HCT116 (cell line): ENCODE results near the gene CELF4. TPM values are rescaled to one million over a fixed set of nuclear protein-coding genes. Genes with fewer than 3 reads are reported as not detected.

Experiments
- ATAC-seq: fragments of 200-7000 bp; cut with Tn5 transposase; 2 replicates; pipeline ENCODE4 v1.9.1; 2020; ENCODE audit warnings: mild to moderate bottlenecking, moderate library complexity
- BruUV-seq: library from RNA; stranded (reverse); fragments of 400-500 nt; replicated peaks from 2 replicates; lab custom pipeline; 2021; lab: Mats Ljungman, UMichigan
- CTCF ChIA-PET: fragments of 300-600 bp; sonication (Branson Sonifier 250); formaldehyde crosslinking; loops from one replicate; lab custom pipeline; 2021; ENCODE audit warnings: antibody characterized with exemption; lab: Charles Lee
- POLR2A ChIA-PET: fragments of 300-600, 350-600 bp; sonication (Branson Sonifier 250); formaldehyde crosslinking; loops from one replicate; lab custom pipeline; 2021; ENCODE audit warnings: antibody characterized with exemption; lab: Charles Lee
- RAD21 ChIA-PET, 2 experiments: fragments of 300-600 bp; sonication (Branson Sonifier 250); formaldehyde crosslinking; loops; one replicate each; lab custom pipeline; 2023; ENCODE audit warnings: low total read pairs in 2 of 2; ENCODE audit not compliant: uncharacterized antibody in 2 of 2, unreplicated experiment in 2 of 2, low non-redundant PET in 1 of 2; lab: Charles Lee
- DNase-seq: peaks from one replicate; pipeline ENCODE4 v3.0.0-alpha.2; 2010; ENCODE audit warnings: low read depth, low spot score
- H2AFZ ChIP-seq: fragments of 200-600 bp; shearing (Covaris generic), sonication (generic); 2 replicates; pipeline ENCODE4 v1.6.1; 2017; ENCODE audit warnings: low read depth, mixed run types, mixed read lengths, antibody characterized with exemption, low read length; ENCODE audit not compliant: poor library complexity, severe bottlenecking
- H3K27ac ChIP-seq: 2 replicates; pipeline ENCODE4 v1.5.1; 2012; ENCODE audit warnings: low read depth, low read length
- H3K27me3 ChIP-seq: fragments of 200-600 bp; sonication (generic); 2 replicates; pipeline ENCODE4 v1.6.1; 2016; ENCODE audit warnings: mixed run types, low read length, mixed read lengths; ENCODE audit not compliant: insufficient read depth
- H3K36me3 ChIP-seq, 2 experiments: fragments of 200-500 bp in 1 of 2; fragments of 200-600 bp in 1 of 2; sonication (Bioruptor generic) in 1 of 2; sonication (generic) in 1 of 2; 2 replicates each; pipeline versions ENCODE4 v1.5.1 to v1.6.1; 2014 to 2016; ENCODE audit warnings: low read length in 2 of 2, inconsistent platforms in 1 of 2, mixed read lengths in 1 of 2, mixed run types in 1 of 2; ENCODE audit not compliant: insufficient read depth in 2 of 2, control insufficient read depth in 1 of 2
- H3K4me1 ChIP-seq, 2 experiments: fragments of 200-600 bp in 1 of 2; sonication (generic) in 1 of 2; 2 replicates each; pipeline versions ENCODE4 v1.5.1 to v1.6.1; 2012 to 2017; ENCODE audit warnings: low read length in 2 of 2, inconsistent platforms in 1 of 2, mild to moderate bottlenecking in 1 of 2, mixed read lengths in 1 of 2, mixed run types in 1 of 2, moderate library complexity in 1 of 2; ENCODE audit not compliant: insufficient read depth in 2 of 2, control insufficient read depth in 1 of 2
- H3K4me2 ChIP-seq: fragments of 200-600 bp; sonication (generic); 2 replicates; pipeline ENCODE4 v1.6.1; 2017; ENCODE audit warnings: mixed run types, low read length, mixed read lengths
- H3K4me3 ChIP-seq, 2 experiments: fragments of 200-600 bp in 1 of 2; sonication (generic) in 1 of 2; replicated peaks in 1 of 2; 2 replicates each; pipeline ENCODE4 v1.5.1; 2011 to 2016; ENCODE audit warnings: low read length in 2 of 2, control low read depth in 1 of 2, low read depth in 1 of 2, mild to moderate bottlenecking in 1 of 2, mixed read lengths in 1 of 2, mixed run types in 1 of 2
- H3K79me2 ChIP-seq: fragments of 200-600 bp; sonication (generic); 2 replicates; pipeline ENCODE4 v1.6.1; 2017; ENCODE audit warnings: mild to moderate bottlenecking, mixed run types, low read length, moderate library complexity, mixed read lengths; ENCODE audit not compliant: insufficient read depth
- H3K9ac ChIP-seq: fragments of 200-600 bp; sonication (generic); 2 replicates; pipeline ENCODE4 v1.6.1; 2016; ENCODE audit warnings: low read length, mixed read lengths
- H3K9me2 ChIP-seq: fragments of 200-600 bp; sonication (generic), shearing (Covaris generic); 2 replicates; pipeline ENCODE4 v1.6.1; 2017; ENCODE audit warnings: mixed run types, mild to moderate bottlenecking, moderate library complexity; ENCODE audit not compliant: insufficient read depth
- H3K9me3 ChIP-seq, 2 experiments: fragments of 200-500 bp in 1 of 2; fragments of 200-600 bp in 1 of 2; sonication (Bioruptor generic) in 1 of 2; sonication (generic) in 1 of 2; 2 replicates each; pipeline ENCODE4 v1.6.1; 2014 to 2017; ENCODE audit warnings: low read length in 2 of 2, mixed read lengths in 2 of 2, inconsistent platforms in 1 of 2, low read depth in 1 of 2, mild to moderate bottlenecking in 1 of 2, mixed run types in 1 of 2, moderate library complexity in 1 of 2; ENCODE audit not compliant: control insufficient read depth in 1 of 2, insufficient read depth in 1 of 2
- H4K20me1 ChIP-seq: fragments of 200-600 bp; sonication (generic), shearing (Covaris generic); 2 replicates; pipeline ENCODE4 v1.6.1; 2017; ENCODE audit warnings: mixed run types, mild to moderate bottlenecking, moderate library complexity; ENCODE audit not compliant: insufficient read depth
- ATF3 ChIP-seq: IDR thresholded peaks from 2 replicates; pipeline ENCODE4 v1.6.1; 2012
- CBX3 ChIP-seq: IDR thresholded peaks from 2 replicates; pipeline ENCODE4 v1.6.1; 2012; ENCODE audit warnings: low read depth
- CTCF ChIP-seq, 3 experiments: fragments of 200-600 bp in 1 of 3; sonication (generic) in 1 of 3; IDR thresholded peaks in 2 of 3; conservative IDR thresholded peaks in 1 of 3; 2 replicates each; pipeline ENCODE4 v1.5.1; 2012 to 2017; ENCODE audit warnings: low read depth in 2 of 3, low read length in 2 of 3, antibody characterized with exemption in 1 of 3, borderline replicate concordance in 1 of 3, control low read depth in 1 of 3, mild to moderate bottlenecking in 1 of 3, mixed read lengths in 1 of 3, mixed run types in 1 of 3, moderate library complexity in 1 of 3; ENCODE audit not compliant: insufficient read depth in 1 of 3
- EGR1 ChIP-seq: IDR thresholded peaks from 2 replicates; pipeline ENCODE4 v1.6.1; 2012; ENCODE audit warnings: low read depth
- ELF1 ChIP-seq: IDR thresholded peaks from 2 replicates; pipeline ENCODE4 v1.6.1; 2012; ENCODE audit warnings: low read depth, borderline replicate concordance
- EZH2 ChIP-seq: fragments of 200-600 bp; sonication (generic); IDR thresholded peaks from 2 replicates; pipeline ENCODE4 v1.6.1; 2017; ENCODE audit warnings: antibody characterized with exemption, mixed run types
- EZH2phosphoT487 ChIP-seq: fragments of 200-600 bp; IDR thresholded peaks from 2 replicates; pipeline ENCODE4 v1.6.1; 2018; ENCODE audit warnings: antibody characterized with exemption, borderline replicate concordance
- FOSL1 ChIP-seq: IDR thresholded peaks from 2 replicates; pipeline ENCODE4 v1.6.1; 2012; ENCODE audit warnings: low read depth
- MAX ChIP-seq: IDR thresholded peaks from 2 replicates; pipeline ENCODE4 v1.6.1; 2012
- POLR2A ChIP-seq: IDR thresholded peaks from 2 replicates; pipeline ENCODE4 v1.7.0; 2011; ENCODE audit warnings: borderline replicate concordance; ENCODE audit not compliant: insufficient read depth, insufficient read length; ENCODE audit errors: extremely low read depth
- POLR2AphosphoS5 ChIP-seq: IDR thresholded peaks from 2 replicates; pipeline ENCODE4 v1.6.1; 2011; ENCODE audit warnings: mild to moderate bottlenecking, low read depth, low read length, moderate library complexity
- SP1 ChIP-seq: IDR thresholded peaks from 2 replicates; pipeline ENCODE4 v1.6.1; 2012; ENCODE audit warnings: low read depth
- SRF ChIP-seq: IDR thresholded peaks from 2 replicates; pipeline ENCODE4 v1.6.1; 2012; ENCODE audit warnings: low read depth
- TCF7L2 ChIP-seq: IDR thresholded peaks from 2 replicates; pipeline ENCODE4 v1.7.0; 2011; ENCODE audit warnings: borderline replicate concordance, inconsistent platforms; ENCODE audit not compliant: insufficient read depth, insufficient read length; ENCODE audit errors: extremely low read depth
- ZBTB33 ChIP-seq: IDR thresholded peaks from 2 replicates; pipeline ENCODE4 v1.6.1; 2011; ENCODE audit warnings: mild to moderate bottlenecking, low read length, moderate library complexity; ENCODE audit not compliant: insufficient replicate concordance; ENCODE audit errors: extremely low read depth
- ZFX ChIP-seq: fragments of 450-650 bp; IDR thresholded peaks from 2 replicates; pipeline ENCODE4 v1.6.1; 2017
- intact Hi-C: fragments of 100-400 bp; cut with micrococcal nuclease; formaldehyde crosslinking; loops from 2 replicates; pipeline ENCODE4 v1.10.0; 2022
- total RNA-seq: library from RNA; stranded (reverse); gene quantifications from one replicate; pipeline ENCODE4 v1.2.1, GENCODE V29; 2021; ENCODE audit not compliant: unreplicated experiment
- TF ChIP-seq, protein P1 (sequence below): IDR thresholded peaks from 2 replicates; pipeline ENCODE4 v1.6.1; 2012; ENCODE audit warnings: low read depth

Gene CELF4
- total RNA-seq, 1 experiment from 2014 or later: not detected

GRCh38 chr18:37199741-37200140 lies 365.9 kb downstream of the CELF4 start:
- Histone ChIP-seq H4K20me1 (no peaks in the 10 kb centered on the region), H3K9me2 (no peaks in the 10 kb centered on the region), H3K4me2 (no peak overlapping the region), H3K27me3 (no peaks in the 10 kb centered on the region), H3K9ac (no peak overlapping the region), H3K4me3 (no peak overlapping the region), H3K36me3 (no peaks in the 10 kb centered on the region), H3K79me2 (no peaks in the 10 kb centered on the region), H3K4me1 (no peaks in the 10 kb centered on the region), H3K27ac (no peak overlapping the region), H2AFZ (no peak overlapping the region)
- BruUV-seq: no TSS peak
- POLR2A ChIA-PET: no interaction called here
- intact Hi-C loops: no loop called here
- no peak for ATAC-seq
- RAD21 ChIA-PET: no interaction called here
- CTCF ChIA-PET: no interaction called here
- DNase-seq: no peak
- no peak for TF ChIP-seq MAX
- TF ChIP-seq ZBTB33: no peak
- TF ChIP-seq ELF1: no peak
- TF ChIP-seq CTCF (IDR thresholded peaks at IDR 0.05 in 2 of 3, conservative IDR thresholded peaks at IDR 0.05 in 1 of 3; ENCODE audit: borderline replicate concordance in 1 of 3, insufficient read depth in 1 of 3, low read depth in 2 of 3, low read length in 2 of 3): no peak
- TF ChIP-seq POLR2AphosphoS5: no peak
- no peak for TF ChIP-seq CBX3
- TF ChIP-seq POLR2A: no peak
- no peak for TF ChIP-seq SRF
- no peak for TF ChIP-seq SP1
- no peak for TF ChIP-seq TCF7L2
- TF ChIP-seq ATF3: no peak
- no peak for TF ChIP-seq EGR1
- TF ChIP-seq, protein P1, sequence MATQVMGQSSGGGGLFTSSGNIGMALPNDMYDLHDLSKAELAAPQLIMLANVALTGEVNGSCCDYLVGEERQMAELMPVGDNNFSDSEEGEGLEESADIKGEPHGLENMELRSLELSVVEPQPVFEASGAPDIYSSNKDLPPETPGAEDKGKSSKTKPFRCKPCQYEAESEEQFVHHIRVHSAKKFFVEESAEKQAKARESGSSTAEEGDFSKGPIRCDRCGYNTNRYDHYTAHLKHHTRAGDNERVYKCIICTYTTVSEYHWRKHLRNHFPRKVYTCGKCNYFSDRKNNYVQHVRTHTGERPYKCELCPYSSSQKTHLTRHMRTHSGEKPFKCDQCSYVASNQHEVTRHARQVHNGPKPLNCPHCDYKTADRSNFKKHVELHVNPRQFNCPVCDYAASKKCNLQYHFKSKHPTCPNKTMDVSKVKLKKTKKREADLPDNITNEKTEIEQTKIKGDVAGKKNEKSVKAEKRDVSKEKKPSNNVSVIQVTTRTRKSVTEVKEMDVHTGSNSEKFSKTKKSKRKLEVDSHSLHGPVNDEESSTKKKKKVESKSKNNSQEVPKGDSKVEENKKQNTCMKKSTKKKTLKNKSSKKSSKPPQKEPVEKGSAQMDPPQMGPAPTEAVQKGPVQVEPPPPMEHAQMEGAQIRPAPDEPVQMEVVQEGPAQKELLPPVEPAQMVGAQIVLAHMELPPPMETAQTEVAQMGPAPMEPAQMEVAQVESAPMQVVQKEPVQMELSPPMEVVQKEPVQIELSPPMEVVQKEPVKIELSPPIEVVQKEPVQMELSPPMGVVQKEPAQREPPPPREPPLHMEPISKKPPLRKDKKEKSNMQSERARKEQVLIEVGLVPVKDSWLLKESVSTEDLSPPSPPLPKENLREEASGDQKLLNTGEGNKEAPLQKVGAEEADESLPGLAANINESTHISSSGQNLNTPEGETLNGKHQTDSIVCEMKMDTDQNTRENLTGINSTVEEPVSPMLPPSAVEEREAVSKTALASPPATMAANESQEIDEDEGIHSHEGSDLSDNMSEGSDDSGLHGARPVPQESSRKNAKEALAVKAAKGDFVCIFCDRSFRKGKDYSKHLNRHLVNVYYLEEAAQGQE: no peak
- TF ChIP-seq EZH2: no peak
- no peak for TF ChIP-seq FOSL1
- TF ChIP-seq EZH2phosphoT487: no peak
- no peak for TF ChIP-seq ZFX
- TF ChIP-seq, all 23 proteins: peak for 0
- H3K9me3 ChIP-seq: no peaks in the 10 kb centered on the region
